T47D (cell line): ENCODE results near the gene SPRED1.

Experiments used
- DNase-seq, 2 experiments: peaks; one replicate each; pipeline versions ENCODE4 v3.0.0 to v3.0.0-alpha.2; 2011 to 2012; ENCODE audit warnings: low read depth in 1 of 2, low spot score in 1 of 2
- JUND ChIP-seq: IDR thresholded peaks from 2 replicates; pipeline ENCODE4 v1.6.1; 2012; ENCODE audit warnings: low read depth
- in situ Hi-C: cut with HindIII; loops from 2 replicates; pipeline ENCODE4 v1.10.0; 2016; ENCODE audit warnings: low sequenced_read_pairs, low pct_unique_long_range_greater_than_20kb

The SPRED1 gene

DNA sequence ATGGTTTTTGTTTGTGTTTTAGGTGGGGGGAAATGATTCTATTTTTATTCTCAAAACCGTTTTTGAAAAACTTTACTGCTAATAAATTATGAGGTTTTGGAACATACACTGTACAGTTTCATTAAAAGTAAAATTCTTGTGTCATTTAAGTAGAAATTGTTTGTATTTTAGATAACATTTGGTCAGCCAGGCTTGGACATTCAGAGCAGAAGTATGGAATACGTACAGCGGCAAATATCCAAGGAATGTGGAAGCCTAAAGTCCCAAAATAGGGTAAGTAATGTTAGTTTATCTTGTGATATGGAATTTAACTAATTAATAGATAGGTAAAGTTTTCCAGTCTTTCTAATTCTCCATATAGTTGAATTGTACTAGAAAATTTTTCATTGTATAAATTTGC, 96.6 kb downstream of the SPRED1 start:
- in situ Hi-C loops: no loop called here
- no peak for DNase-seq
- no peak for TF ChIP-seq JUND

GRCh38 chr15:38351466-38351865, 98.8 kb downstream of the SPRED1 start:
- in situ Hi-C loops: no loop called here
- no peak for TF ChIP-seq JUND

GRCh38 chr15:38354315-38354929, 101.8 kb downstream of the SPRED1 start:
- TF ChIP-seq JUND: no peak
- DNase-seq: peak; percentile 31 to 80
- in situ Hi-C loops: no loop called here

More at GRCh38 chr15:38351466-38351865, 98.8 kb downstream of the SPRED1 start:
- DNase-seq: no peak

DNA sequence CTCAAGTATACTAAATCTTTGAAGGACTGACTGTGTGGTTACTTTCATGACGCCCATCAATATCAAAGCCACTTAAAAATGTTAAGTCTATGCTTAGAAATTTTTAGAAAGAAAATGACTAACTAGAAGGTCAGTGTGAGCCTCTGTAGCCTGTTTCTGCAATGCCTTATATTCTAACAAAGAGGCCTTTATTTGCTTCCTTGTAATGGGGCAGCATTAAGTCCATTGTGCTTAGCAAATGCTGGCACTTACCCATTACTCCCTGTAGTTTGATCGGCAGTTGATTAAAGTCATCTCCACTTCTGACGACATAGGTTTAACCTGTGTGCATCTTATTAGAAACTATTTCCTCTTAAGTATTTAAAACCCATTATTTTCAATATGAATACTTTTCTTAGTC, 109.7 kb downstream of the SPRED1 start:
- DNase-seq: no peak
- in situ Hi-C loops: no loop called here
- no peak for TF ChIP-seq JUND

- in situ Hi-C loops: no loop called here
- DNase-seq: no peak
- TF ChIP-seq JUND: no peak
Observed at GRCh38 chr15:38367476-38367875, 114.8 kb downstream of the SPRED1 start.

DNA sequence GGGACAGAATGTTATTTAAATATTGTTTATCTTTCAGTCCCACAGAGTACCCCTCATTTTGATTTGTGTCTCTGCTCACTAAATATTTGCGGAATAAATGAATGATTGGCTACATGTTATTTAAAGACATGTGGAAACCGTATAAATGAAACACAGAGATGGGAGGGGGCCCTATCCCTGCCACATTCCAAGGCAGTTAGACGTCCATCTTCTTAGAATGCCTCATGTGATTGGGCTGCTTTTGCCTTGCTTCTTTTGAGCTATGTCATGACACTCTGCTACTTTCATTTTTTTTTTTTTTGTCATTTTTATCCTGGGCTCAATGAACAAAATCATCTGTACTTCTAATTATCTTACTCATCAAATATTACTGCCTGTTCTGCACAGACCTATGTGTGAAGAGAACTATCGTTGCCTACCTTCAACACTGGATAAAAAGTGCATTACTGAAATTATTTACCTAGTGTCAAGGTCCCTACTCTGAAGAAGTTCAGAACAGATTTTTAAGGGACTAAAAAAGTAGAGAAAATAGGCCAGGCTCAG, 117.4 kb downstream of the SPRED1 start:
- no peak for DNase-seq
- in situ Hi-C loops: no loop called here
- no peak for TF ChIP-seq JUND

DNA sequence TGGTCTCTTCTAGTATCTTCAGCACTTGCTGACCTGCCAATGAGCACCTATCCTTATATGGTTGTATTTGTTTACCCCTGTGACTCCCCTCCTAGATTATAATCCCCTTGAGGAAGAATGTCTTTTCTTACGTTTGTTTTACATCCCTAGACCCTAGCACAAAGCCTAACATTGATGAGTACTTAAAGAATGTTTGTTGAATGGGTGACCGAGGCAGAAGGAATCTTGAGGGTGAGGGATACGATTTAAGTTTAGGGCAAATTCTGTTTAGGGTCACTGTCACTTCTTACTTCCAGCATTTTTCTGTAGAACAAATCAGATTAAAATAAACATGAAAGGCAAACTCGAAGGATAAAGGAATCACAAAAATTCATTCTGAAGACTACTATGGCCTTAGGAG, 120.4 kb downstream of the SPRED1 start:
- TF ChIP-seq JUND: no peak
- no peak for DNase-seq
- in situ Hi-C loops: no loop called here

GRCh38 chr15:38374029-38374428, 121.4 kb downstream of the SPRED1 start:
- in situ Hi-C loops: no loop called here

GRCh38 chr15:38374556-38374955, 121.9 kb downstream of the SPRED1 start:
- in situ Hi-C loops: no loop called here
- no peak for DNase-seq
- TF ChIP-seq JUND: no peak

More at GRCh38 chr15:38374029-38374428, 121.4 kb downstream of the SPRED1 start:
- DNase-seq: no peak
- no peak for TF ChIP-seq JUND

- TF ChIP-seq JUND: no peak
- in situ Hi-C loops: no loop called here
- DNase-seq: no peak
Observed at GRCh38 chr15:38376081-38376480, 123.4 kb downstream of the SPRED1 start.

- TF ChIP-seq JUND: no peak
- DNase-seq: no peak
- in situ Hi-C loops: no loop called here
Observed at GRCh38 chr15:38377636-38378035, 125.0 kb downstream of the SPRED1 start.

GRCh38 chr15:38378161-38378560, 125.5 kb downstream of the SPRED1 start:
- in situ Hi-C loops: no loop called here
- DNase-seq: no peak
- TF ChIP-seq JUND: no peak

- TF ChIP-seq JUND: no peak
- DNase-seq: peak; percentile 23 to 81
- in situ Hi-C loops: no loop called here
Observed at GRCh38 chr15:38389924-38390542, 137.4 kb downstream of the SPRED1 start.
